HL-60/S4 (cell line): ENCODE data around the gene EBI3.
"Not testable (repeated sequence)": the region's sequence is repeated elsewhere in the genome, so short reads cannot be mapped to it uniquely, and the experiment has no call there.

ENCODE experiments used
- in situ Hi-C: fragments of 300-500 bp; cut with MboI; formaldehyde crosslinking; loops from 2 replicates; pipeline ENCODE4 v1.14.3; 2022; ENCODE audit warnings: low sequenced_read_pairs

The EBI3 gene

GRCh38 chr19:4272894-4273293, 43.6 kb downstream of the EBI3 start:
- in situ Hi-C loops = no loop called here

- in situ Hi-C loops = not testable (repeated sequence)
Observed at GRCh38 chr19:4274321-4274686, 45.0 kb downstream of the EBI3 start.

GRCh38 chr19:4277191-4277696, 47.9 kb downstream of the EBI3 start:
- in situ Hi-C loops = no loop called here

- in situ Hi-C loops = no loop called here
Observed at GRCh38 chr19:4278010-4278409, 48.7 kb downstream of the EBI3 start.

- in situ Hi-C loops = no loop called here
Observed at GRCh38 chr19:4278419-4279266, 49.3 kb downstream of the EBI3 start, which contains the start of gene SHD. Gene SHD, plus strand, starts transcription at chr19:4279266. Its CDS starts 798 bp downstream, at chr19:4280064.

- in situ Hi-C loops = no loop called here
Observed at GRCh38 chr19:4279267-4279529, 49.9 kb downstream of the EBI3 start.

GRCh38 chr19:4279530-4280422, 50.5 kb downstream of the EBI3 start:
- in situ Hi-C loops = no loop called here

GRCh38 chr19:4284176-4284958, 55.0 kb downstream of the EBI3 start:
- in situ Hi-C loops = no loop called here

GRCh38 chr19:4284974-4285373, 55.7 kb downstream of the EBI3 start:
- in situ Hi-C loops = no loop called here

GRCh38 chr19:4286141-4286540, 56.8 kb downstream of the EBI3 start:
- in situ Hi-C loops = not testable (repeated sequence)
